A549 (cell line): Measurements from ENCODE around the gene AQP7.

Source experiments
- JUN ChIP-seq, 2 experiments: fragments of >200 bp; sonication (Bioruptor Twin); formaldehyde crosslinking; IDR thresholded peaks; 2 replicates in 1 of 2; 3 replicates in 1 of 2; pipeline ENCODE4 v1.6.1; 2016 to 2017
- MAFK ChIP-seq: fragments of 450-650 bp; IDR thresholded peaks from 2 replicates; pipeline ENCODE4 v1.6.1; 2014; ENCODE audit not compliant: partially characterized antibody
- RAD21 ChIP-seq, 2 experiments: fragments of >200 bp in 1 of 2; sonication (Bioruptor Twin) in 1 of 2; formaldehyde crosslinking in 1 of 2; IDR thresholded peaks in 1 of 2; conservative IDR thresholded peaks in 1 of 2; 2 replicates in 1 of 2; 3 replicates in 1 of 2; pipeline ENCODE4 v1.6.1; 2012 to 2018; ENCODE audit warnings: inconsistent platforms in 1 of 2
- RARB ChIP-seq: fragments of 250-450 bp; sonication (Bioruptor Pico); IDR thresholded peaks from 2 replicates; pipeline ENCODE4 v1.8.0; 2021; ENCODE audit warnings: mild to moderate bottlenecking, moderate library complexity
- REST ChIP-seq: fragments of 200-600 bp; sonication (generic); IDR thresholded peaks from 2 replicates; pipeline ENCODE4 v1.6.1; 2016; ENCODE audit warnings: antibody characterized with exemption, mild to moderate bottlenecking, moderate library complexity
- TF ChIP-seq, protein P1 (sequence below): fragments of >200 bp; sonication (Bioruptor Twin); formaldehyde crosslinking; IDR thresholded peaks from 3 replicates; pipeline ENCODE4 v1.5.1; 2016
- TF ChIP-seq, protein P2 (sequence below): IDR thresholded peaks from 2 replicates; pipeline ENCODE4 v1.6.1; 2012

DNA sequence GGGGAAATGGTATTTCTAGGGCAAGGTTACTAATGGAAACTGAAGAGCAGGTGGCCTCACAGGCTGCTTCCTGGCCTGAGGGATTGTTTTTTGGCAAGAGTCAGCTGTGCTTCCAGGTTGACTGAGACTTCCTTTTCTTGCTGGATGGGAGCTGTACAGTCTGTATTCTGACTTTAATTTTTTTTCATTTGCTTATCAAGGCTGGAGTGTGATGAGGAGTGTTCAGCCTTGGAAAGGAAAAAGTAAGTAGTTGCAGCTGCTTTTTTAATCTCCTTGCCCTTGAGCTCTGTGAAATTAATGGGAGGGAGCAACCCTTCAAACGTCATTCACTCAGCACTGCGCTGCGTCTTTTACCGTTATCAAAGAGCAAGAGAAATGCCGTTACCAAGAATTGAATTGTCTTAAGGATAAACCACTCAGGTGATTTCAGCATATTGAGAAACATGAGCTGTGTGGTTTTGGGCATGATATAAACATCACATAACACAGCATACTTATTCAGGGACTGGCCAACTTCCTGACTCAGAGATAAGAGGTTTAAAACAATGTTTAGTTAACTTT lies 47.6 kb downstream of the AQP7 start:
- TF ChIP-seq, protein P1, sequence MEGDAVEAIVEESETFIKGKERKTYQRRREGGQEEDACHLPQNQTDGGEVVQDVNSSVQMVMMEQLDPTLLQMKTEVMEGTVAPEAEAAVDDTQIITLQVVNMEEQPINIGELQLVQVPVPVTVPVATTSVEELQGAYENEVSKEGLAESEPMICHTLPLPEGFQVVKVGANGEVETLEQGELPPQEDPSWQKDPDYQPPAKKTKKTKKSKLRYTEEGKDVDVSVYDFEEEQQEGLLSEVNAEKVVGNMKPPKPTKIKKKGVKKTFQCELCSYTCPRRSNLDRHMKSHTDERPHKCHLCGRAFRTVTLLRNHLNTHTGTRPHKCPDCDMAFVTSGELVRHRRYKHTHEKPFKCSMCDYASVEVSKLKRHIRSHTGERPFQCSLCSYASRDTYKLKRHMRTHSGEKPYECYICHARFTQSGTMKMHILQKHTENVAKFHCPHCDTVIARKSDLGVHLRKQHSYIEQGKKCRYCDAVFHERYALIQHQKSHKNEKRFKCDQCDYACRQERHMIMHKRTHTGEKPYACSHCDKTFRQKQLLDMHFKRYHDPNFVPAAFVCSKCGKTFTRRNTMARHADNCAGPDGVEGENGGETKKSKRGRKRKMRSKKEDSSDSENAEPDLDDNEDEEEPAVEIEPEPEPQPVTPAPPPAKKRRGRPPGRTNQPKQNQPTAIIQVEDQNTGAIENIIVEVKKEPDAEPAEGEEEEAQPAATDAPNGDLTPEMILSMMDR, result no peak
- TF ChIP-seq RAD21 (conservative IDR thresholded peaks at IDR 0.05 in 1 of 2, IDR thresholded peaks at IDR 0.05 in 1 of 2) (no peak), MAFK (no peak), JUN (IDR thresholded peaks at IDR 0.05) (no peak), RARB (CRISPR knock-in tag) (no peak), REST (no peak)
- TF ChIP-seq, protein P2, sequence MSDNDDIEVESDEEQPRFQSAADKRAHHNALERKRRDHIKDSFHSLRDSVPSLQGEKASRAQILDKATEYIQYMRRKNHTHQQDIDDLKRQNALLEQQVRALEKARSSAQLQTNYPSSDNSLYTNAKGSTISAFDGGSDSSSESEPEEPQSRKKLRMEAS, result no peak
